Transverse colon (tissue), 4 donors: Measurements from ENCODE around the gene BICRA. TPM values are rescaled to one million over a fixed set of nuclear protein-coding genes. Genes with fewer than 3 reads are reported as not detected.
"Not testable (repeated sequence)": the region's sequence is repeated elsewhere in the genome, so short reads cannot be mapped to it uniquely, and the experiment has no call there.

Experiments used
- DNase-seq: peaks from one replicate; pipeline ENCODE4 v3.0.0-alpha.2; 2019
- H3K27ac ChIP-seq, 4 donors: fragments of 200-600 bp; sonication (generic); 2 replicates each; pipeline ENCODE4 v1.5.1; 2016 to 2018; ENCODE audit warnings: inconsistent platforms in 4 of 4
- H3K27me3 ChIP-seq: fragments of 200-600 bp; sonication (generic); 2 replicates; pipeline ENCODE4 v1.5.1; 2017; ENCODE audit warnings: inconsistent platforms
- H3K36me3 ChIP-seq, 4 donors: fragments of 200-600 bp; sonication (generic); 2 replicates each; pipeline ENCODE4 v1.5.1; 2017 to 2019; ENCODE audit warnings: inconsistent platforms in 4 of 4
- H3K4me1 ChIP-seq, 4 donors: fragments of 200-600 bp; sonication (generic); 2 replicates each; pipeline ENCODE4 v1.5.1; 2017 to 2020; ENCODE audit warnings: inconsistent platforms in 4 of 4
- H3K4me3 ChIP-seq, 4 donors: fragments of 200-600 bp; sonication (generic); 1 replicate in 1 of 4; 2 replicates in 3 of 4; pipeline versions ENCODE4 v1.5.1 to v1.6.1; 2017 to 2019; ENCODE audit warnings: inconsistent platforms in 4 of 4
- H3K9me3 ChIP-seq, 2 donors: fragments of 200-600 bp; sonication (generic); 2 replicates each; pipeline ENCODE4 v1.5.1; 2017 to 2019; ENCODE audit warnings: inconsistent platforms in 2 of 2
- EP300 ChIP-seq: sonication (generic); formaldehyde crosslinking; IDR thresholded peaks from one replicate; pipeline ENCODE4 v1.6.1; 2017; ENCODE audit warnings: antibody characterized with exemption, low read depth
- POLR2A ChIP-seq: fragments of 450-650 bp; IDR thresholded peaks from one replicate; pipeline ENCODE4 v1.6.1; 2016; ENCODE audit warnings: antibody characterized with exemption, mild to moderate bottlenecking, moderate library complexity
- POLR2AphosphoS5 ChIP-seq, 3 donors: sonication (generic); formaldehyde crosslinking; IDR thresholded peaks; one replicate each; pipeline ENCODE4 v1.6.1; 2016; ENCODE audit warnings: antibody characterized with exemption in 3 of 3
- WGBS, 2 donors: methylation state at CpG; one replicate each; pipeline ENCODE4 v1.1.5; 2018; ENCODE audit warnings: low coverage in 1 of 2; 5-methylcytosine and 5-hydroxymethylcytosine counted together
- in situ Hi-C, 4 donors: fragments of 200-750 bp; cut with MboI; loops; one replicate each; pipeline versions ENCODE4 v1.15.0 to v1.15.1; 2017; ENCODE audit warnings: low sequenced_read_pairs in 3 of 4, low pct_ligation_motif_present in 1 of 4, low pct_unique_long_range_greater_than_20kb in 1 of 4
- intact Hi-C: fragments of 100-400 bp; cut with DNase I; formaldehyde crosslinking; loops from one replicate; pipeline ENCODE4 v1.15.1; 2023; ENCODE audit warnings: low total_unique reads
- total RNA-seq, 4 donors: library from RNA; depleted of rRNA; stranded (reverse); fragments of >200 nt; gene quantifications; one replicate each; pipeline ENCODE4 v1.1.0, GENCODE V29; 2016
- TF ChIP-seq, protein P1 (sequence below), 5 experiments: fragments of 200-600 bp in 3 of 5; fragments of 450-650 bp in 2 of 5; sonication (generic) in 3 of 5; IDR thresholded peaks; 1 replicate in 2 of 5; 2 replicates in 3 of 5; pipeline ENCODE4 v1.5.1; 2016 to 2017; ENCODE audit warnings: antibody characterized with exemption in 5 of 5, inconsistent platforms in 3 of 5, mild to moderate bottlenecking in 2 of 5, moderate library complexity in 1 of 5

Gene BICRA
- total RNA-seq, 4 donors from 2014 or later = 11.6 to 30.3 (median 13.2) TPM

GRCh38 chr19:47581605-47582319 is 27.2 kb upstream of the BICRA start:
- Histone ChIP-seq H3K27me3 (no peaks in the 10 kb centered on the region), H3K9me3 (peaks cover 5 to 10% of the 10 kb centered on the region in 2 donors), H3K36me3 (no peaks in the 10 kb centered on the region), H3K4me3 (no peak overlapping the region), H3K4me1 (no peaks in the 10 kb centered on the region), H3K27ac (no peak overlapping the region)
- in situ Hi-C loops (no loop called here), intact Hi-C loops (no loop called here)
- no peak for DNase-seq
- 44 to 48% methylated on average over 4 to 6 of the region's 6 CpGs for WGBS, 2 donors
- TF ChIP-seq POLR2A = no peak
- TF ChIP-seq, protein P1, sequence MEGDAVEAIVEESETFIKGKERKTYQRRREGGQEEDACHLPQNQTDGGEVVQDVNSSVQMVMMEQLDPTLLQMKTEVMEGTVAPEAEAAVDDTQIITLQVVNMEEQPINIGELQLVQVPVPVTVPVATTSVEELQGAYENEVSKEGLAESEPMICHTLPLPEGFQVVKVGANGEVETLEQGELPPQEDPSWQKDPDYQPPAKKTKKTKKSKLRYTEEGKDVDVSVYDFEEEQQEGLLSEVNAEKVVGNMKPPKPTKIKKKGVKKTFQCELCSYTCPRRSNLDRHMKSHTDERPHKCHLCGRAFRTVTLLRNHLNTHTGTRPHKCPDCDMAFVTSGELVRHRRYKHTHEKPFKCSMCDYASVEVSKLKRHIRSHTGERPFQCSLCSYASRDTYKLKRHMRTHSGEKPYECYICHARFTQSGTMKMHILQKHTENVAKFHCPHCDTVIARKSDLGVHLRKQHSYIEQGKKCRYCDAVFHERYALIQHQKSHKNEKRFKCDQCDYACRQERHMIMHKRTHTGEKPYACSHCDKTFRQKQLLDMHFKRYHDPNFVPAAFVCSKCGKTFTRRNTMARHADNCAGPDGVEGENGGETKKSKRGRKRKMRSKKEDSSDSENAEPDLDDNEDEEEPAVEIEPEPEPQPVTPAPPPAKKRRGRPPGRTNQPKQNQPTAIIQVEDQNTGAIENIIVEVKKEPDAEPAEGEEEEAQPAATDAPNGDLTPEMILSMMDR (IDR thresholded peaks at IDR 0.05) = no peak
- TF ChIP-seq EP300 = no peak

GRCh38 chr19:47582320-47582909 is 26.5 kb upstream of the BICRA start:
- 30 to 33% methylated on average over 6 of the region's 6 CpGs for WGBS, 2 donors
- in situ Hi-C loops (no loop called here), intact Hi-C loops (no loop called here)
- Histone ChIP-seq H3K36me3 (no peaks in the 10 kb centered on the region), H3K4me3 (no peak overlapping the region), H3K27ac (no peak overlapping the region), H3K9me3 (peaks cover 5 to 10% of the 10 kb centered on the region in 2 donors), H3K4me1 (no peaks in the 10 kb centered on the region), H3K27me3 (no peaks in the 10 kb centered on the region)
- TF ChIP-seq EP300 (no peak), POLR2A (no peak), POLR2AphosphoS5 (IDR thresholded peaks at IDR 0.05) (no peak)
- TF ChIP-seq, protein P1 (IDR thresholded peaks at IDR 0.05) = no peak
- no peak for DNase-seq

DNA sequence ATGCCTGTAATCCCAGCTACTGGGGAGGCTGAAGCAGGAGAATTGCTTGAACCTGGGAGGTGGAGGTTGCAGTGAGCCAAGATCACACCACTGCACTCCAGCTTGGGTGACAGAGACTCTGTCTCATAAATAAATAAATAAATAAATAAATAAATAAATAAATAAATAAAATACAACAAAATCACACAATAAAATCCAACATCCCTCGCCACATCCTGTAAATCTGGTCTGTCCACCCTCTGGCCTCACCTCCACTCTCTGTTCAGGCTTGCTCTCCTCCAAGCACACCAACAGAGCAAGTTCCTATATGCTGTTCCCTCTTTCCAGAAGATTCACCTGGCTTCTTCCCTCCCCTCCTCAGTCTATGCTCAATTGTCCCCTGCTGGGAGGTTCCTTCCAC is 25.8 kb upstream of the BICRA start:
- DNase-seq, intact Hi-C loops, H3K4me3 ChIP-seq, H3K27ac ChIP-seq, H3K27me3 ChIP-seq, H3K36me3 ChIP-seq, in situ Hi-C loops, H3K4me1 ChIP-seq, H3K9me3 ChIP-seq: not testable (repeated sequence)
- WGBS, 2 donors = 73 to 91% methylated on average over 1 of the region's 1 CpG

DNA sequence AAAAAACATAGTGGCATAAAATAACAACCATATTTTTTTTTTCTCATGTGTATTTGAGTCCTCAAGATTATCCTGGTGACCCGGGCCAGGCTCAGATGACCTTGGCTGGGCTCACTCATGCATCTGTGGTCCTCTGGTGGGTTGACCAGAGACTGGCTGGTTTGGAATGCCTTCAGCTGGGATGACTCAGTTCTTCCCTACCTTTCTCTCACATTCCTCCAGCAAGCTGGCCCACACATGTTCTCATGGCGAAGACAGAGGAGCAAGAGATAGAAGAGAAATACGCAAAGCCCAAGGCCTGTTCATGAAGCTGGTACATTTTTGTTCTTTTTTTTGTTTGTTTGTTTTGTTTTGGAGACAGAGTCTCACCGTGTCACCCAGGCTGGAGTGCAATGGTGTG is 21.6 kb upstream of the BICRA start:
- WGBS, 2 donors = 89 to 100% methylated on average over 2 to 4 of the region's 4 CpGs
- in situ Hi-C loops (no loop called here), intact Hi-C loops (no loop called here)
- no peaks in the 10 kb centered on the region for H3K36me3 ChIP-seq
- no peaks in the 10 kb centered on the region for H3K4me1 ChIP-seq
- H3K9me3 ChIP-seq = peaks cover 5 to 10% of the 10 kb centered on the region in 2 donors
- TF ChIP-seq POLR2AphosphoS5 (IDR thresholded peaks at IDR 0.05) (no peak), EP300 (no peak), POLR2A (no peak)
- TF ChIP-seq, protein P1 (IDR thresholded peaks at IDR 0.05) = no peak
- H3K27ac ChIP-seq = no peak overlapping the region
- no peak overlapping the region for H3K4me3 ChIP-seq
- H3K27me3 ChIP-seq = no peaks in the 10 kb centered on the region
- no peak for DNase-seq
